ENCODE data around the gene PCNX3.

PCNX3 gene

DNA sequence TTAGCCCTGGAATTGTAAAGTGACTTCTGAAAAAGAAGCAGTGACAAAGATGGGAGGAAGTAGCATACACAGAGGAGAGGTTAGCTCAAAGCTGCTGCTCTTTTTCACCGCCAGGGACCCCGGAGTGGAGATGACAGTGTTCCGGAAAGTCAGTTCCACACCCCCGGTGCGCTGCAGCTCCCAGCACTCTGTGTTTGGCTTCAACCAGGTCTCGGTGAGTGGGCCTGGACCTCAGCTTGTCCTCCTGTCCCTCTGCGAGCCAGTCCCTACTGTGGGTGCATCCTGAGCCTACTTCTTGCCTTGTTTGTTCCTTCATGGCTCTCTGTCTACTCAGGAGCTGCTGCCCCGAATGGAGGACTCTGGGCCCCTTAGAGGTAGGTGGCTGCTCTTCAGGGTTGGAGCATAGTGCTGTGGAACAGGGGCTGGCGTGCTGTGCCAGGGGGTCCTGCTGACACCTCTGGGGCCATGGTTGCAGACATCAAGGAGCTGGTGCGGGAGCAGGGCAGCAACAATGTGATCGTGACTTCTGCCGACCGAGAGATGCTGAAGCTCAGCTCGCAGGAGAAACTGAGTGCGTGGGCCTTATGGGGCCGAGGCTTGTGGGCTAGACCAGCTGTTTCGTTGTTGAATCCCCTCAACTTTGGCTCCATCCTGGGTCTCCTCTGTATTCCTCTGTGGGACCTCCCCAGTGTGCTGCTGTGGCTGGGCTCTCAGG, 1.7 kb downstream of the PCNX3 start:
- FAIRE-seq, result peak; percentile 60
- no peak for TF ChIP-seq TAF1 (IDR thresholded peaks at IDR 0.05; ENCODE audit: borderline replicate concordance, low read depth, low read length)
- no peak for TF ChIP-seq POLR2A (IDR thresholded peaks at IDR 0.05; ENCODE audit: low read depth, low read length)
- TF ChIP-seq POLR2AphosphoS5 (IDR thresholded peaks at IDR 0.05; ENCODE audit: low read depth, low read length), result no peak
- DNase-seq (ENCODE audit: insufficient read length), result no peak

DNA sequence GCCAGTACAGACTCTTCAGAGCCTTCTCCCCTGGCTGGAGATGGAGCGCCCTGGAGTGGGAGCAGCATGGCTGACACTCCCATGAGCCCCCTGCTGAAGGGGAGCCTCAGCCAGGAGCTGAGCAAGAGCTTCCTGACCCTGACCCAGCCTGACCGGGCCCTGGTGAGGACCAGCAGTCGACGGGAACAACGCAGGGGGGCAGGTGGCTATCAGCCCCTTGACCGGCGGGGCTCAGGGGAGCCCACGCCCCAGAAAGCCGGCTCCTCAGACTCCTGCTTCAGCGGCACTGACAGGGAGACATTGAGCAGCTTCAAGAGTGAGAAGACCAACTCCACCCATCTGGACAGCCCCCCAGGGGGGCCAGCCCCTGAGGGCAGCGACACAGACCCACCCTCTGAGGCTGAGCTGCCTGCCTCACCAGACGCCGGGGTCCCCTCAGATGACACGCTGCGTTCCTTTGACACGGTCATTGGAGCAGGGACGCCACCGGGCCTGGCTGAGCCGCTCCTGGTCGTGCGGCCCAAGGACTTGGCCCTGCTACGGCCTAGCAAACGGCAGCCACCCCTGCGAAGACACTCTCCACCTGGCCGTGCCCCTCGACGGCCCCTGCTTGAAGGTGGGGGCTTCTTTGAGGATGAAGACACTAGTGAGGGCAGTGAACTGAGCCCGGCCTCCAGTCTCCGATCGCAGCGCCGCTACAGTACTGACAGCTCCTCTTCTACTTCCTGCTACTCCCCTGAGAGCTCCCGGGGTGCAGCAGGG, 2.6 kb downstream of the PCNX3 start:
- FAIRE-seq (no peak), DNase-seq (ENCODE audit: insufficient read length) (no peak)
- TF ChIP-seq POLR2AphosphoS5 (IDR thresholded peaks at IDR 0.05; ENCODE audit: low read depth, low read length) (no peak), TAF1 (IDR thresholded peaks at IDR 0.05; ENCODE audit: borderline replicate concordance, low read depth, low read length) (no peak), POLR2A (IDR thresholded peaks at IDR 0.05; ENCODE audit: low read depth, low read length) (no peak)

DNA sequence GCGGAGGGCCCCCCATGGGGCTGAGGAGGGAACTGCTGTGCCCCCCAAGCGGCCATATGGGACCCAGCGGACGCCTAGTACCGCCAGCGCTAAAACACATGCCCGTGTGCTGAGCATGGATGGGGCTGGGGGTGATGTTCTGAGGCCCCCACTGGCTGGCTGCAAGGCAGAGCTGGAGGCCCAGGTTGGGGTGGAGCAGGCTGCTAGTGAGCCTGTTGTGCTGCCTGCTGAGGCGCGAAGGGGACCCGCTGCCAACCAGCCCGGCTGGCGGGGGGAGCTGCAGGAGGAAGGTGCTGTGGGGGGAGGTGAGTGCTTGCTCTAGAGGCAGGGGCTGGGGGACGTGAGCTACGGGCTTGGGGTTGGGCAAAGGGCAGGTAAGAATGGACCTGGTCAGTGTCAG, 3.2 kb downstream of the PCNX3 start:
- no peak for FAIRE-seq
- no peak for TF ChIP-seq POLR2AphosphoS5 (IDR thresholded peaks at IDR 0.05; ENCODE audit: low read depth, low read length)
- TF ChIP-seq TAF1 (IDR thresholded peaks at IDR 0.05; ENCODE audit: borderline replicate concordance, low read depth, low read length), result no peak
- TF ChIP-seq POLR2A (IDR thresholded peaks at IDR 0.05; ENCODE audit: low read depth, low read length), result no peak

GRCh38 chr11:65619281-65619928, 3.8 kb downstream of the PCNX3 start:
- TF ChIP-seq TAF1 (IDR thresholded peaks at IDR 0.05; ENCODE audit: borderline replicate concordance, low read depth, low read length), result no peak
- no peak for TF ChIP-seq POLR2A (IDR thresholded peaks at IDR 0.05; ENCODE audit: low read depth, low read length)
- TF ChIP-seq POLR2AphosphoS5 (IDR thresholded peaks at IDR 0.05; ENCODE audit: low read depth, low read length), result no peak
- FAIRE-seq (no peak), DNase-seq (ENCODE audit: insufficient read length) (no peak)

More for the DNA sequence above, 3.2 kb downstream of the PCNX3 start:
- DNase-seq (ENCODE audit: insufficient read length), result no peak

- DNase-seq (ENCODE audit: insufficient read length), result no peak
- no peak for TF ChIP-seq TAF1 (IDR thresholded peaks at IDR 0.05; ENCODE audit: borderline replicate concordance, low read depth, low read length)
- no peak for TF ChIP-seq POLR2A (IDR thresholded peaks at IDR 0.05; ENCODE audit: low read depth, low read length)
- no peak for TF ChIP-seq POLR2AphosphoS5 (IDR thresholded peaks at IDR 0.05; ENCODE audit: low read depth, low read length)
- FAIRE-seq, result no peak
These were observed 5.1 kb downstream of the PCNX3 start for GRCh38 chr11:65620666-65621065.

- no peak for FAIRE-seq
- TF ChIP-seq POLR2AphosphoS5 (IDR thresholded peaks at IDR 0.05; ENCODE audit: low read depth, low read length) (no peak), TAF1 (IDR thresholded peaks at IDR 0.05; ENCODE audit: borderline replicate concordance, low read depth, low read length) (no peak), POLR2A (IDR thresholded peaks at IDR 0.05; ENCODE audit: low read depth, low read length) (no peak)
- DNase-seq (ENCODE audit: insufficient read length), result no peak
These were observed 5.9 kb downstream of the PCNX3 start for GRCh38 chr11:65621460-65621859.

- DNase-seq (ENCODE audit: insufficient read length), result no peak
- FAIRE-seq, result no peak
- TF ChIP-seq POLR2AphosphoS5 (IDR thresholded peaks at IDR 0.05; ENCODE audit: low read depth, low read length) (no peak), TAF1 (IDR thresholded peaks at IDR 0.05; ENCODE audit: borderline replicate concordance, low read depth, low read length) (no peak)
These were observed 6.4 kb downstream of the PCNX3 start for GRCh38 chr11:65622011-65622410.

DNA sequence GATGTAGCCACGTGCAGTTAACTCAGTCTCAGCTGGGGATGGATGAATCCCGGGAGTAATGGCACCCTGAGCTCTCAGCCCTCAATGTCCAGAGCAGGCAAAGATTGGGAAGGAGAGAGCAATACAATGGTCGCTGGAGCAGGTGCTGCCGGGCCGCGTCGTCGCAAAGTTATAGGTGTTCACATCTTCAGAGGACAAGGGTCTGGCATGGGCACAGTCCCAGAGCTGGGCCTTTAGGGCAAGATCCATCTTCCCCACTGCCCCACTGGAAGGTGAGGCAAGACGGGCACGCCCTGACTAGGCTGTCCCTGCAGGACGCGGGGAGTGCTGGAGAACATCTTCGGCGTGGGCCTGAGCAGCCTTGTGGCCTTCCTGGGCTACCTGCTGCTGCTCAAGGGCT, 7.6 kb downstream of the PCNX3 start:
- no peak for FAIRE-seq
- TF ChIP-seq POLR2A (IDR thresholded peaks at IDR 0.05; ENCODE audit: low read depth, low read length) (no peak), POLR2AphosphoS5 (IDR thresholded peaks at IDR 0.05; ENCODE audit: low read depth, low read length) (no peak), TAF1 (IDR thresholded peaks at IDR 0.05; ENCODE audit: borderline replicate concordance, low read depth, low read length) (no peak)

GRCh38 chr11:65623852-65624616, 8.5 kb downstream of the PCNX3 start:
- DNase-seq (ENCODE audit: insufficient read length) (no peak), FAIRE-seq (no peak)
- 0 out of 2 replicates have a peak, but pooled peaks have one; percentile 30 for TF ChIP-seq POLR2A (IDR thresholded peaks at IDR 0.05; ENCODE audit: low read depth, low read length)
- TF ChIP-seq TAF1 (IDR thresholded peaks at IDR 0.05; ENCODE audit: borderline replicate concordance, low read depth, low read length), result no peak

More for the DNA sequence above, 7.6 kb downstream of the PCNX3 start:
- no peak for DNase-seq (ENCODE audit: insufficient read length)

GRCh38 chr11:65624931-65625627, 9.5 kb downstream of the PCNX3 start:
- TF ChIP-seq POLR2AphosphoS5 (IDR thresholded peaks at IDR 0.05; ENCODE audit: low read depth, low read length), result no peak
- TF ChIP-seq POLR2A (IDR thresholded peaks at IDR 0.05; ENCODE audit: low read depth, low read length), result no peak
- no peak for TF ChIP-seq TAF1 (IDR thresholded peaks at IDR 0.05; ENCODE audit: borderline replicate concordance, low read depth, low read length)

More at GRCh38 chr11:65624931-65625627, 9.5 kb downstream of the PCNX3 start:
- no peak for FAIRE-seq
- DNase-seq (ENCODE audit: insufficient read length), result no peak
